A673 (cell line): ENCODE data around the gene KCNB1. TPM values are rescaled to one million over a fixed set of nuclear protein-coding genes. Genes with fewer than 3 reads are reported as not detected.

Experiments used
- BruUV-seq: library from RNA; stranded (reverse); fragments of 400-500 nt; replicated peaks from 2 replicates; lab custom pipeline; 2021; lab: Mats Ljungman, UMichigan
- CTCF ChIA-PET: fragments of 300-600 bp; sonication (Branson Sonifier 250); formaldehyde crosslinking; loops from one replicate; lab custom pipeline; 2022; ENCODE audit warnings: antibody characterized with exemption; lab: Charles Lee
- POLR2A ChIA-PET: fragments of 300-600 bp; sonication (Branson Sonifier 250); formaldehyde crosslinking; loops from one replicate; lab custom pipeline; 2022; ENCODE audit warnings: antibody characterized with exemption; ENCODE audit not compliant: low non-redundant PET; lab: Charles Lee
- DNase-seq: peaks from one replicate; pipeline ENCODE4 v3.0.0-alpha.2; 2015; ENCODE audit warnings: low spot score
- H3K27ac ChIP-seq: fragments of 200-600 bp; sonication (generic); 2 replicates; pipeline ENCODE4 v1.5.1; 2016; ENCODE audit warnings: mixed run types, low read depth, mild to moderate bottlenecking, mixed read lengths, antibody characterized with exemption, low read length; ENCODE audit not compliant: poor library complexity, severe bottlenecking
- H3K27me3 ChIP-seq: fragments of 200-600 bp; sonication (generic); replicated peaks from 2 replicates; pipeline ENCODE4 v1.6.1; 2017; ENCODE audit warnings: mixed run types, low read depth, mild to moderate bottlenecking, mixed read lengths, antibody characterized with exemption, low read length; ENCODE audit not compliant: insufficient read depth, poor library complexity
- H3K36me3 ChIP-seq: fragments of 200-600 bp; sonication (generic); 2 replicates; pipeline ENCODE4 v1.6.1; 2016; ENCODE audit warnings: mixed run types, mild to moderate bottlenecking, mixed read lengths, antibody characterized with exemption, low read length; ENCODE audit not compliant: insufficient read depth, poor library complexity, severe bottlenecking
- H3K4me1 ChIP-seq: fragments of 200-600 bp; sonication (generic); 2 replicates; pipeline ENCODE4 v1.6.1; 2017; ENCODE audit warnings: mixed run types, mild to moderate bottlenecking, mixed read lengths, antibody characterized with exemption, low read length; ENCODE audit not compliant: insufficient read depth, poor library complexity, severe bottlenecking
- H3K4me3 ChIP-seq: fragments of 200-600 bp; sonication (generic); 2 replicates; pipeline ENCODE4 v1.5.1; 2016; ENCODE audit warnings: low read depth, mixed run types, mild to moderate bottlenecking, mixed read lengths, low read length; ENCODE audit not compliant: poor library complexity, severe bottlenecking
- H3K9me3 ChIP-seq: fragments of 200-600 bp; sonication (generic); 2 replicates; pipeline ENCODE4 v1.6.1; 2016; ENCODE audit warnings: mixed run types, low read depth, mild to moderate bottlenecking, mixed read lengths, antibody characterized with exemption, low read length; ENCODE audit not compliant: poor library complexity, severe bottlenecking
- EZH2 ChIP-seq: fragments of 200-600 bp; sonication (generic); IDR thresholded peaks from 2 replicates; pipeline ENCODE4 v1.6.1; 2017; ENCODE audit warnings: borderline replicate concordance, low read depth, mild to moderate bottlenecking, mixed read lengths, antibody characterized with exemption, low read length; ENCODE audit not compliant: poor library complexity, severe bottlenecking
- intact Hi-C: fragments of 100-400 bp; cut with micrococcal nuclease; formaldehyde crosslinking; loops from one replicate; pipeline ENCODE4 v1.10.0; 2022; ENCODE audit not compliant: unreplicated experiment
- total RNA-seq: library from RNA; stranded (reverse); gene quantifications from 2 replicates; pipeline ENCODE4 v1.2.3, GENCODE V29; 2021
- TF ChIP-seq, protein P1 (sequence below): fragments of 300-800, 200-600 bp; sonication (generic); conservative IDR thresholded peaks from 2 replicates; pipeline ENCODE4 v1.5.1; 2017; ENCODE audit warnings: low read depth, mild to moderate bottlenecking, antibody characterized with exemption, low read length, moderate library complexity, mixed read lengths

The KCNB1 gene
- total RNA-seq, 1 experiment from 2014 or later: not detected

GRCh38 chr20:49475292-49476015, 7.0 kb downstream of the KCNB1 start:
- Histone ChIP-seq H3K4me3 (no peak overlapping the region), H3K27ac (no peak overlapping the region), H3K4me1 (no peaks in the 10 kb centered on the region), H3K27me3 (peaks cover 30% of the 10 kb centered on the region), H3K9me3 (no peaks in the 10 kb centered on the region), H3K36me3 (no peaks in the 10 kb centered on the region)
- intact Hi-C loops: no loop called here
- no peak for DNase-seq
- ChIA-PET CTCF (interaction anchor here (0.9 kb wide), 1 partner anchor 9 kb away, joined by 3 read pairs; no protein-coding TSS in a partner anchor), POLR2A (no interaction called here)
- BruUV-seq: no TSS peak
- TF ChIP-seq, protein P1, sequence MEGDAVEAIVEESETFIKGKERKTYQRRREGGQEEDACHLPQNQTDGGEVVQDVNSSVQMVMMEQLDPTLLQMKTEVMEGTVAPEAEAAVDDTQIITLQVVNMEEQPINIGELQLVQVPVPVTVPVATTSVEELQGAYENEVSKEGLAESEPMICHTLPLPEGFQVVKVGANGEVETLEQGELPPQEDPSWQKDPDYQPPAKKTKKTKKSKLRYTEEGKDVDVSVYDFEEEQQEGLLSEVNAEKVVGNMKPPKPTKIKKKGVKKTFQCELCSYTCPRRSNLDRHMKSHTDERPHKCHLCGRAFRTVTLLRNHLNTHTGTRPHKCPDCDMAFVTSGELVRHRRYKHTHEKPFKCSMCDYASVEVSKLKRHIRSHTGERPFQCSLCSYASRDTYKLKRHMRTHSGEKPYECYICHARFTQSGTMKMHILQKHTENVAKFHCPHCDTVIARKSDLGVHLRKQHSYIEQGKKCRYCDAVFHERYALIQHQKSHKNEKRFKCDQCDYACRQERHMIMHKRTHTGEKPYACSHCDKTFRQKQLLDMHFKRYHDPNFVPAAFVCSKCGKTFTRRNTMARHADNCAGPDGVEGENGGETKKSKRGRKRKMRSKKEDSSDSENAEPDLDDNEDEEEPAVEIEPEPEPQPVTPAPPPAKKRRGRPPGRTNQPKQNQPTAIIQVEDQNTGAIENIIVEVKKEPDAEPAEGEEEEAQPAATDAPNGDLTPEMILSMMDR: no peak
- no peak for TF ChIP-seq EZH2

GRCh38 chr20:49471397-49471796, 11.1 kb downstream of the KCNB1 start:
- intact Hi-C loops: no loop called here
- Histone ChIP-seq H3K4me3 (no peak overlapping the region), H3K27ac (no peak overlapping the region), H3K4me1 (no peaks in the 10 kb centered on the region), H3K36me3 (no peaks in the 10 kb centered on the region), H3K27me3 (peaks cover 45% of the 10 kb centered on the region), H3K9me3 (no peaks in the 10 kb centered on the region)
- DNase-seq: no peak
- TF ChIP-seq, protein P1: no peak
- no peak for TF ChIP-seq EZH2
- POLR2A ChIA-PET: no interaction called here
- CTCF ChIA-PET: no interaction called here
- no TSS peak for BruUV-seq

DNA sequence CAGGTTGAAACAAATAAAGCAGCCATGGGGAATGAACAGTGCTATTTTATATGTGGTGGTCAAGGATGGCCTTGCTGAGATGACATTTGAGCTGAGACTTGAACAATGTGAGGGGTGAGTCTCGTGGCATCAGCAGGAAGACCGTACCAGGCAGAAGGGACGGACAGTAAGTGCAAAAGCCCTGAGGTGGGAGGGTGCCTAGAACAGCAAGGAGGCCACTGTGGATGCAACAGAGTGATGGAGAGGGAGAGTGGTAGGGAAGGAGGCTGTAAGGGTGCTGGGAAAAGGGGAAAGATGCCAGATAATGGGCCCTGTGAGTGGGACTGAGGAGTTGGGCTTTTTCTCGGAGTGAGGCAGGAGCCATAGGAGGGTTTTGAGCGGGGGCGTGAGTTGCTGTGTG, 11.5 kb downstream of the KCNB1 start:
- DNase-seq: no peak
- Histone ChIP-seq H3K9me3 (no peaks in the 10 kb centered on the region), H3K4me3 (no peak overlapping the region), H3K4me1 (no peaks in the 10 kb centered on the region), H3K36me3 (no peaks in the 10 kb centered on the region), H3K27me3 (peaks cover 48% of the 10 kb centered on the region), H3K27ac (no peak overlapping the region)
- intact Hi-C loops: no loop called here
- TF ChIP-seq, protein P1: no peak
- TF ChIP-seq EZH2: no peak
- CTCF ChIA-PET: no interaction called here
- BruUV-seq: no TSS peak
- POLR2A ChIA-PET: no interaction called here
